ENCODE data around the gene MYRIP.
"Not testable (repeated sequence)": the region's sequence is repeated elsewhere in the genome, so short reads cannot be mapped to it uniquely, and the experiment has no call there.

The MYRIP gene

DNA sequence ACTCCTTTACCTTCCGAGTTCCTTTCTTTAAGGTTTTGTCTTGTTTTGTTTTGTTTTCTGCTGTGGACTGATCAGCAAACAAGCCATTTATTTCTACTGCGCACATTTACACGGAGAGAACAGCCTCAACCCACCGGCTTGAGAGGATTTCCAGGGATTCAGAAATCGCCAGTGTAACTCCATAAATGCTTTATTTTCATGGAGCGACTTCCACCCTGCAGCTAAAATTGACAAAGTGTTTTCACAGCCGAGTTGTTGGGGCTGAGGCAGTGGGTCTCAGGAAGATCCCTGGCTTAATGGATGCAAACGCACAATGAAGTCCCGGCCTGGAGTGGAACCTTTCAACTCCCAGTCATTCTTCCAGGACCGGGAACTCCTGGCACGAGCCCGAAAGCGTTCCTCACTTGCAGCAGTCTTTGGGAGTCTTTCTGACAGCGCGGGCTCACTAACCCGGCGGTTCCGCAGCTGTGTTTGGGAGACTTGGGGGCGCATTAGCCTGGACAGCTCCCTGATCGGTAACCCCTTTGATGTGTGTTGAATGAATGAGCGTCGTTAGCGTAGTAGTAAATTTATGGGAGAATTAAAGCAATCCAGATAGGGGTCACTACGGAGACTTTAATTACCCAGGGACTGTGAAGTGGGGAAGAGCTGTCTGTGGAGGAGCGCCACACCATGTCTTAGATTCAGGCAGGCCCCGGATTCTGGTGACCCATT, 785 bp upstream of the MYRIP start:
- no peak for DNase-seq

DNA sequence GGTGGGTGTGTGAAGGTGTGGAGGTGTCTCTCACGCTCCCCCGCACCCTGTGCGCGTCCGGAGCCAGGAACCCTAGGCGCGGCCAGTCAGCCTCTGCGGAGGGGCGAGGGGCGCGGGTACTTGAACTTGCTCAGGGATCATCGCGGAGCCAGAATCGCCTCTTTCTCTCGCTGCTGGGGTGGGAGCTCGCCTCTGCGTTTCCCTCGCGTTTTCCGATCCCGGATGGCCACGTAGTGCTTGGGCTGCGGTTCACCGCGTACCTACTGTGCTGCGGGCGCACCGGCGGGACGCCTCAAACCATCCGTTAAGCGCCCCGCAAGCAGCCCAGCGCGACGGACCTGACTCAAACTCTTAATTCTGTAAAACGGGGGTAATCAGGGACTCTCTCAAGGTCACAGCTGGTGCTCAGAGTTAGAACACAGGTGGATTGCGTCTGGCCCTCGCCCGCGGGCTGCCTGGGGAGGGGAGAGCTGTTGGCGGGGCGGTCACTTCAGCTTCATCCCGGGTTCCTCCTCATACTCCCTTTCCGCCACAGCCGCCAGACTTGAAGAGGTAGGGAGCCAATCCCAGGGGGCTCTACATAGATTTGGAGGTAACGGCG, 686 bp downstream of the MYRIP start:
- no peak for DNase-seq

DNA sequence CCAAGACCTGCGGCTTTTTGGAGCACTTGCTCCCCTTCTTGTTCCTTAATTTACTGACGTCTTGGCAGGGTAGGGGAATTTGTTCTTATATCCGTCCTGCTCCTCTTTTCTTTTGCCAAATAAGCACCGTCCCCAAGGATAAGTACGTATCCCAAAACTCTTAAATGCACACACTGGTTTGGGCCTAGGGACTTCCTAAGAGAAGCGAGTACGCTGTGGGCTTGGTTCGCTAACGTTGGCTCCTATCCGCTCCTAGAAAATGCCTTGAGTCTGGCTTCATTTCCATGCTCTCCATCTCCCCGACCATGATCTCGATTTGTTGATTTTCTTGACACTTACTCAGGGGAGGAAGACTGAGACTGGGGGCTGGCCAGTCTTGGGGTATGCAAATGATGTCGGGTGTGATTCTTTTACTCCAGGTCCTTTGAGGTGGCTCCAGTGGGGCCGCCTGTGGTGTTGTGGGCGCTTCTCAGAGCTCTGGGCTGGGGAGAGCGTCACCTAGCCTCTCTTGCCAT, 1.3 kb downstream of the MYRIP start:
- no peak for DNase-seq

DNA sequence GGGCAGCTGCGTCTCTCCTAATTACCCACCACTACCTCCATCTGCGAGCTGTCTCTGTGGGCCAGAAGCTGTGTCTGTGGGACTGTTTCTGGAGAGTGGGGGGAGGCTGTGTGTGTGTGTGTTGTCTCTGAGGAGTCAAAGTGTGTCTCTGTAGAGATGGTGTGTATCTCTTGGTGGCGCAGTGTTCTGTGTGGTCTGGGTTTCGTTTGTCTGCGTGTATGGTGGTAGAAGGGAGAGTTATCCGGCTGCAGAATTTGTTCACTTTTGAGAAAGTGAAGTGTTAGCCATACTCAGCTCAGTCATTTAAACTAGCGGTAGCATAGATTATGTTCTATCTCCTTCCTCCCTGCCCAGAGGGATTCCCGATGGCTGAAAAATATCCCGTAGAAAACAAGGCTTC, 2.2 kb downstream of the MYRIP start:
- no peak for DNase-seq

GRCh38 chr3:39812537-39812936, 3.1 kb downstream of the MYRIP start:
- DNase-seq: no peak

DNA sequence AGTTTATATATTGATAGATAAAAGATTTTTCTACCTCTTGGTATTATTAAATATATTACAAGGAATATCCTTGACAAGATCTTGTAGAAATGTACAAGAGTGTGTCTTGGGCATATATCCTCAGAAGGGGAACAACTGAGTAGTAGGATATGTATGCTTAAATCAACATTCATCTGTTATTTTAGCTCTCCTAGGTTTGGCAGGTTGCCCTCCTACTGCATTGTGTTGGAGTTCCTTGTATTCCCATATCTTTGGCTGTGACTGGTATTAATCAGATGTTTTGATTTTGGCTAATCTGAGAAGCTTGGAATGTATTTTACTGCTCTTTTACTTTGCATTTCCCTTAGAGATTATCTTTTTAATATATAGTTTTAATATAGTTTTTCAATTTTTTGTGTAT, 4.6 kb downstream of the MYRIP start:
- no peak for DNase-seq

- no peak for DNase-seq
Observed at GRCh38 chr3:39819899-39820298, 10.5 kb downstream of the MYRIP start.

- not testable (repeated sequence) for DNase-seq
Observed at GRCh38 chr3:39833764-39834163, 24.4 kb downstream of the MYRIP start.

DNA sequence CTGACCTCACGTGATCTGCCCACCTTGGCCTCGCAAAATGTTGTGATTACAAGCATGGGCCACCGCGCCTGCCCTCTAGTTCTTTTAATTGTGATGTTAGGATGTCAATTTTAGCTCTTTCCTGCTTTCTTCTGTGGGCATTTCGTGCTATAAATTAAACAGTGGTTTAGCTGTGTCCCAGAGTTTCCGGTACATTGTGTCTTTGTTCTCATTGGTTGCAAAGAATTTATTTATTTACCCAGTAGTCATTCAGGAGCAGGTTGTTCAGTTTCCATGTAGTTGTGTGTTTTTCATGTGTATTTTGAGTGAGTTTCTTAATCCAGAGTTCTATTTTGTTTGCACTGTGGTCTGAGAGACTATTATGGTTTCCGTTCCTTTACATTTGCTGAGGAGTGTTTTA, 30.1 kb downstream of the MYRIP start:
- no peak for DNase-seq

GRCh38 chr3:39843440-39843839, 34.0 kb downstream of the MYRIP start:
- no peak for DNase-seq

DNA sequence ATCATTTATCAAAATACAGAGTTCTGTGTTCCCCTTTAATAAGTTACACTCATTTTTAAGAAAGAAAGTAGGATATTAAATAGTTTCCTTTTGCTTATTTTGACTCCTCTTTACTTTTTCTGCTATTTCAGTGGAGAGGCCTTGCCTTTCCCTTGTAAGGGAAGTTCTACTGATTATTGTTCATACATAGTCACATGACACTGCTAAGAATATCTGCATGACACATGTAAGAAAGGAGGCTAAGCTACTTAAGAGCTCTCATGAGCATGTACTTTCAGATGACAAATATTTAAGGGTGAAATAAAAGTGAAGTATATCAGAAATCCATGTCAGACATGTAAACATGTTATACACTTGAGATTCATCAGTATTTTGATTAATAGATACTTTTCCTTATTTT, 39.0 kb downstream of the MYRIP start:
- no peak for DNase-seq

DNA sequence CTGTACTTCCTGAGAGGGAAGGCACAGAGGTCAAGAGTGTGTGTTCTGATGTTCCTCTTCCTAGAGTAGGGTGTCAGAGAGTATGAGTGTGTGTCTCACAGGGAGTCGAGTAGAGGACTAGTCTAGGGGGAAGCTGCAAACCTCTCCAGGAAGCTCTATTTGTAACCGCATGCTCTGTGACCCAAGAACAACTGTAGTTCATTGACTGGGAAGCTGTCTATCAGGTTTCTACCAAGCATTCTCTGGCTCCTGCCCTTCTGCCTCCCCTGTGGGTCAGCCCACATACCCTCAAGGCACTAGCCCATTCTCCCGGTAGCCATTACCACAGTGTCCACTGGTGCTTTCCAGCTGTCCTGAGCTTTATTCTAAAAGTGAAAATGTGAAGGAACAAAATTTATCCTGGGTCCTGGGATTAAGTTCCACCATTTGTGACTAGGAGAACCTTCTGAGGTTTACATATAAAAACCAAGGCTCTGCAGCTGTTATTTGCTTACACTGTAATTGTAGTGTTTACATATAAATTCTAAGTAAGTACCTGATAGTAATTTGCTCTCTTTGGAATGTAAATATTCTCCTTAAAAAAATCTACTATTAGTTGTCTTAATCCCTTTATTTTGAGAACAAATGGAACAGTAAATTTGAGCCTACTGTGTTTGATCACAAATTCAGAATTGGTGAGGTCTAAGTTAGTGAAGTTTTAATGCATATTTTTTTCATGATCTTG, 40.7 kb downstream of the MYRIP start:
- no peak for DNase-seq

DNA sequence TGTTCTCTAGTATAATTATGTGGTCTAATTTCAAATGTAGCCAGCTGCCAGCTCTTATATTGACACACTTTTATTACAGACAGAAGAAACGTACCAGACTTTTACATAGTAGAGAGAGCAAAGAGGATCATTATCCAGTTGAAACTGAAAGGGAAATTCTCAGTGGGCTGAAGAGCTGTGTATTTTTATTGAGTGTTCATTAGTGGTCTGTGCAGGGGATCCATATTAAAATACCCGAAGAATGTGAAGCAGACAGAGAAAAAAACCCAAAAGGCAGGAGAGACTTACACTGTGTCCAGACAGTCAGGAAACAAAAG, 41.3 kb downstream of the MYRIP start:
- DNase-seq: no peak

- DNase-seq: no peak
Observed at GRCh38 chr3:39855517-39855916, 46.1 kb downstream of the MYRIP start.

DNA sequence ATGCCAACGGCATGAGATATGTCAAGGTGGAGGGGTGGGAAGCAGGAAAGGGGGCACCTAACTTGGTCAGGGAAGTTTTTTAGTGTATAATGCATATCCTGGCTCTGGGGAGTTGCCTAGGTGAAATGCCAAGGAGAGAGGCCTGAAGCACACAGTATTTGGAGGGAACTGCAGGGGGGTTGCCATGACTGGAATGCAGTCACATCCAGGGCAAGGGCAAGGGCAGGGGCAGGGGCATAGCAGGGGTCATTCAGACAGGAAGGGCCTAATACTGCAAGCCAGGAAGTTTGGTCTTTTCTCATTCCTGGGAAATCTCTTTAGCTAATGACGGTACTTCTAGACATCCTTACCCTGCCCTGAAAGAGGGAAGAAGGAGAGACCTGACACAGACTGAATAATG, 60.5 kb downstream of the MYRIP start:
- no peak for DNase-seq

GRCh38 chr3:39870706-39871105, 61.3 kb downstream of the MYRIP start:
- no peak for DNase-seq

GRCh38 chr3:39879581-39879980, 70.2 kb downstream of the MYRIP start:
- no peak for DNase-seq

- DNase-seq: no peak
Observed at GRCh38 chr3:39882111-39882510, 72.7 kb downstream of the MYRIP start.

DNA sequence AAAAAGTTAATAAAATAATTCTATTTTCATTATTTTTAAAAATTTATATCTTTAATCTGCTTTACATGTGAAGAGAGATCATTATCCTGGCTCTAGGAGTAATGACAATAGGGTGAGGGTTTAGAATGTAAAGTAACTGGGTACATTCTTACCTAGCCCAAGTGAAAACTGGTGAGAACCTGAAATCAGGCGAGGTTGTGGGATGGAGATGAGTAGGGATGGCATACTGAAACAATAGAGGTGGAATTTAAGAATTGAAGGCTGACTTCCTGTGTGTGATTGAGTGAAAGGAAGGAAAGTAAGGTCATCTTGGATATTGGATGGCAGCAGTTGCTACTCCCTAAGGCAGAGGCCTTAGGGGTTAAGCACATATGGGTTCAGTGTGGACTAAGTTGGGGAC, 82.7 kb downstream of the MYRIP start:
- no peak for DNase-seq

- no peak for DNase-seq
Observed at GRCh38 chr3:39896184-39896583, 86.8 kb downstream of the MYRIP start.

DNA sequence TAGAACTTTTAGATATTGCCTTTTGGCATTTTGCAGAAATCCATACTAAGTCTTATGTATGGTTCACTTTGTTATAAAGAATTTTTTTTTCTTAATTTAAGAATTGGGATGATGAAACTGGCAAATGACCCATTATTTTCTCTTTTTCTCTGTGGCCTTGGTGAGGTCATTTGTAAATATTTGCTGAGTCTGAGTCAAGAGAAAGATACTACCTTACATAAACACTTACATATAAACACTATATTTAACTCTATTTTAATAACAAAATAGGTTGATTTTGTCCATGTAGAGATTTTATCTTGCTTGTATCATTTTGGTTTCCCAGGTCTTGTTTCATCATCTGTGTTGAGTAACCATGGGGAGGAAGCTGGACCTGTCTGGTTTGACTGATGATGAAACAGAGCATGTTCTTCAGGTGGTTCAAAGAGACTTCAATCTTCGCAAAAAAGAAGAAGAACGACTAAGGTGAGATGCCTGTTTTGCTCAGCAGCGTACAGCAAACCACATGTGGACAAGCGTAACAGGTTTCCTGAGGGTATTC, 91.1 kb downstream of the MYRIP start:
- no peak for DNase-seq

GRCh38 chr3:39903253-39903652, 93.8 kb downstream of the MYRIP start:
- no peak for DNase-seq

DNA sequence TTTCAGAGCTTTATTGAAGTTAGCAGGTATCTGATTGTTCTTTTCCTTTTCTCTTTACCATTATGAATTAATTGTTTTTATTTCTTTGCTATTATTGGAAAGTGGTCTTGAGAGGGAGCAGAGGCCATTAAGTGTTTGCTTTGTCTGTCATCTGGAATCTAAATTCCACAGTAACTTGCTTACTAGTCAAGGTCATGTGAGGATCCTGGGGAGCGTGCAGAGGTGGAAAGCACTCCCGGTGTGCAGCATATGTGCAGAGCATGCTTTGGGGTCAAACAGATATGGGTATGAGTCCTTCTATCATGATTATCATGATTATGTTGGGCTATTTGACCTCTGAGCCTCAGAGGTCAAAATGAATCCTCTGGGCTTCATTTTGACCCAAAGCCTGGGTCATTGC, 96.4 kb downstream of the MYRIP start:
- no peak for DNase-seq

DNA sequence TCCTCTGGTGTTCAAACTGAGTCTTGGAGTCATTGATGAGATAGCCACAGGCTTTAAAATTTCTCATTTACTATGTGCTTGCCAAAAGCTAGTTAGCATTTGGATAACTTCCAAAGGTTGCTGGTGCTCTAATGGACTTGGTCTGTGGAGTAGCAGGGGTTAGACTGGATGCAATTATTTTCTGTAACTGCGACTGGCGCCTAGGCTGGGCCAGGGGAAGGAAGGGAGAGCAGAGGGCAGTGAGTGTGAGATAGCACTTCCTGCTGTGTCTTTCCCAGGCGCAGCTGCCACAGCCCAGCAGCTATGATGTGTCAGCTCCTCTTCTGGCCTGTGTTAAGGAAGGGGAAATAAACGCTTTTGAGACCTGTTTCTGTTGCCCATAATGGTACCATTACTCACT, 98.6 kb downstream of the MYRIP start:
- DNase-seq: no peak

Data from CD4-positive, alpha-beta T cell treated with Interleukin-17A for 4 hours (primary cell).